K562 (cell line): ENCODE results near the gene DTYMK. TPM values are rescaled to one million over a fixed set of nuclear protein-coding genes. Genes with fewer than 3 reads are reported as not detected.

ENCODE experiments used
- ARID1B ChIP-seq: fragments of 450-650 bp; IDR thresholded peaks from 2 replicates; pipeline ENCODE4 v1.6.1; 2016; ENCODE audit warnings: antibody characterized with exemption, mild to moderate bottlenecking, inconsistent platforms
- ATF3 ChIP-seq, 2 experiments: fragments of 450-650 bp in 1 of 2; sonication (generic) in 1 of 2; formaldehyde crosslinking in 1 of 2; IDR thresholded peaks in 1 of 2; conservative IDR thresholded peaks in 1 of 2; 2 replicates each; pipeline versions ENCODE4 v1.6.1 to v1.8.1; 2016 to 2023; ENCODE audit warnings: mild to moderate bottlenecking in 2 of 2, moderate library complexity in 2 of 2, inconsistent platforms in 1 of 2, missing genetic modification reagents in 1 of 2
- E2F6 ChIP-seq, 2 experiments: IDR thresholded peaks; 2 replicates each; pipeline ENCODE4 v1.6.1; 2011; ENCODE audit warnings: borderline replicate concordance in 1 of 2, control low read depth in 1 of 2, low read depth in 1 of 2, low read length in 1 of 2, mild to moderate bottlenecking in 1 of 2, mixed read lengths in 1 of 2, moderate library complexity in 1 of 2; ENCODE audit not compliant: insufficient read depth in 1 of 2, insufficient read length in 1 of 2, poor library complexity in 1 of 2, severe bottlenecking in 1 of 2; ENCODE audit errors: extremely low read depth in 1 of 2
- ELF4 ChIP-seq: fragments of 450-650 bp; formaldehyde crosslinking; IDR thresholded peaks from 2 replicates; pipeline ENCODE4 v1.4.0; 2022; ENCODE audit warnings: missing genetic modification characterization
- ID3 ChIP-seq, 2 experiments: fragments of 250-450 bp in 1 of 2; fragments of 450-650 bp in 1 of 2; sonication (Bioruptor Pico) in 1 of 2; IDR thresholded peaks; 2 replicates each; pipeline versions ENCODE4 v1.6.1 to v1.8.0; 2016 to 2021; ENCODE audit warnings: mild to moderate bottlenecking in 2 of 2, moderate library complexity in 2 of 2, missing compliant biosample characterization in 1 of 2, missing genetic modification characterization in 1 of 2
- IRF1 ChIP-seq: sonication (generic); formaldehyde crosslinking; IDR thresholded peaks from 2 replicates; pipeline ENCODE4 v1.8.0; 2022; ENCODE audit warnings: missing genetic modification reagents, mild to moderate bottlenecking, borderline replicate concordance
- LARP7 ChIP-seq: fragments of 450-650 bp; IDR thresholded peaks from 2 replicates; pipeline ENCODE4 v1.6.1; 2016
- MAZ ChIP-seq, 2 experiments: fragments of 450-650 bp in 1 of 2; sonication (generic) in 1 of 2; formaldehyde crosslinking; IDR thresholded peaks in 1 of 2; conservative IDR thresholded peaks in 1 of 2; 2 replicates each; pipeline versions ENCODE4 v1.4.0 to v1.5.0; 2020; ENCODE audit warnings: mild to moderate bottlenecking in 1 of 2, missing genetic modification reagents in 1 of 2
- MLX ChIP-seq, 2 experiments: fragments of 450-650 bp in 1 of 2; sonication (generic) in 1 of 2; formaldehyde crosslinking; conservative IDR thresholded peaks; 2 replicates each; pipeline versions ENCODE4 v1.4.0 to v1.8.1; 2020 to 2022; ENCODE audit warnings: mild to moderate bottlenecking in 1 of 2, missing genetic modification reagents in 1 of 2
- POLR2H ChIP-seq: IDR thresholded peaks from 2 replicates; pipeline ENCODE4 v1.6.1; 2016; ENCODE audit warnings: missing genetic modification characterization, low read depth, mild to moderate bottlenecking, control low read depth, missing compliant biosample characterization, moderate library complexity
- STAG1 ChIP-seq: sonication (generic); formaldehyde crosslinking; IDR thresholded peaks from 2 replicates; pipeline ENCODE4 v1.5.0; 2020; ENCODE audit warnings: missing genetic modification reagents, borderline replicate concordance
- TEAD2 ChIP-seq: fragments of 450-650 bp; IDR thresholded peaks from 2 replicates; pipeline ENCODE4 v1.6.1; 2016; ENCODE audit warnings: missing genetic modification characterization, control low read depth, missing compliant biosample characterization
- TSHZ1 ChIP-seq: fragments of 250-450 bp; sonication (Bioruptor Pico); IDR thresholded peaks from 2 replicates; pipeline ENCODE4 v1.4.0; 2020; ENCODE audit warnings: mild to moderate bottlenecking, moderate library complexity
- WHSC1 ChIP-seq: IDR thresholded peaks from one replicate; pipeline ENCODE4 v1.6.1; 2012; ENCODE audit warnings: low read length, control low read depth, inconsistent platforms
- ZC3H11A ChIP-seq: IDR thresholded peaks from 2 replicates; pipeline ENCODE4 v1.6.1; 2012; ENCODE audit warnings: low read depth, low read length, improper control_type of control experiment
- ZNF436 ChIP-seq: fragments of 250-450, 450-650 bp; sonication (Bioruptor Pico); formaldehyde crosslinking; IDR thresholded peaks from 2 replicates; pipeline ENCODE4 v1.7.0; 2020; ENCODE audit warnings: mild to moderate bottlenecking
- polyA plus RNA-seq, 8 experiments: library from polyadenylated mRNA; depleted of rRNA in 4 of 8; stranded (reverse) in 5 of 8; unstranded in 3 of 8; fragments of >200 nt; fragmentation: Nextera tagmentation in 2 of 8; fragmentation: Illumina TruSeq in 1 of 8; extraction: Ambion mirVana in 2 of 8; extraction: Trizol in 1 of 8; gene quantifications; 2 replicates each; pipeline versions ENCODE4 v1.2.1 to v1.2.3, GENCODE V29; 2011 to 2014; ENCODE audit warnings: inconsistent platforms in 1 of 8, missing spikeins in 1 of 8
- total RNA-seq, 7 experiments: library from RNA; depleted of rRNA in 6 of 7; stranded (reverse); fragments of >200 nt in 6 of 7; fragmentation: Illumina TruSeq in 2 of 7; extraction: Trizol in 2 of 7; gene quantifications; 2 replicates each; pipeline versions ENCODE4 v1.2.1 to v1.2.3, GENCODE V29; 2011 to 2021; ENCODE audit warnings: low replicate concordance in 1 of 7

Gene DTYMK
- total and polyA plus RNA-seq, 9 of the 15 experiments (the other 6 are each of a cell fraction or from before 2014, with no cell fraction given): 8.2 to 85.0 (median 47.9) TPM

- TF ChIP-seq TSHZ1 (CRISPR knock-in tag) (no peak), ARID1B (no peak), IRF1 (no peak), POLR2H (tag) (no peak), E2F6 (IDR thresholded peaks at IDR 0.05; ENCODE audit: borderline replicate concordance in 1 of 2, extremely low read depth in 1 of 2, insufficient read depth in 1 of 2, insufficient read length in 1 of 2, low read depth in 1 of 2, low read length in 1 of 2, poor library complexity in 1 of 2, severe bottlenecking in 1 of 2) (peak; percentile 40 to 49), MLX (CRISPR knock-in tag; conservative IDR thresholded peaks at IDR 0.05) (no peak), STAG1 (no peak), WHSC1 (no peak), TEAD2 (tag) (no peak), ZNF436 (CRISPR knock-in tag) (no peak), LARP7 (no peak), MAZ (CRISPR knock-in tag; conservative IDR thresholded peaks at IDR 0.05 in 1 of 2, IDR thresholded peaks at IDR 0.05 in 1 of 2) (peak in 1 of 2 experiments; percentile 78; a peak in 3 of 4 replicates), ZC3H11A (no peak), ELF4 (CRISPR knock-in tag) (no peak), ID3 (CRISPR knock-in tag; IDR thresholded peaks at IDR 0.05) (no peak), ID3 (tag; IDR thresholded peaks at IDR 0.05) (no peak), ATF3 (IDR thresholded peaks at IDR 0.05) (no peak), ATF3 (CRISPR knock-in tag; conservative IDR thresholded peaks at IDR 0.05) (no peak)
Measured at GRCh38 chr2:241734467-241735208, 48.0 kb upstream of the DTYMK start, which contains the start of gene D2HGDH (continued).
